Measurements from ENCODE around the gene RIMBP2.

Gene RIMBP2

DNA sequence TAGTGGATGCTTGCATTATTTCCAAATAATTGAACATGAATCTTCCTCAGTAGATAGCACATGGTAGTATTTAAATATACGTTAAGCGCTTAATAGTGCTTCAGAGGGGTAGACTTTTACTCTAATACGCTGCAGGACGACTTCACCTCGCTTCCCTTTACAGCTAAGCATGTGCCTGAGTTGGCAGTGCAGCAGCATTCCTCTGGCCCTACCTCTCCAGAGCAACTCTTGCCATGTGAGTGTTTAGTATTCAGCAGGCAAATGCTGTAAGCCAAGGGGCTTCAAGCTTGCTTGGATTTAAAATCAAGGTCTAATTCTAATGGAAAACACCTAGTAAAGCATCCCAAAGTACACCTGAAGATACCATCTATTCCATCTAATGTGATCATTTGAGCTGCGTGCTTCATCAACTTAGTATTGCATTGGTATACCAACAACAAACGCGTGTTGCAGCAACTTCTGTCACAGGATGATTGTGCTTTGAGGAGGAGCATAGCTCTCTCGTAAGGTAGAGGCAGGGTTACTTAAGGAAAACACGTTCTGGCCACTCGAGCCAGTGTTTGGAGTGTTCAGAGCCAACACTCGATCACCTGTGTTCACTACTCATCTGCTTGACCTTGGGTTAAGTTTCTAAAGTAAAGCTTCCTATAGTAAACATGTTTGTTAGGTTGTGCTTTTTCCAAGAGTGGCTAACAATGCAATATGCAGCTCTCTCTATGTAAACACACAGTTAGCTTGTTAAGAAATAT, 317.8 kb downstream of the RIMBP2 start:
- no peak for DNase-seq

GRCh38 chr12:130396667-130397066, 319.4 kb downstream of the RIMBP2 start:
- no peak for DNase-seq

- DNase-seq: no peak
Observed at GRCh38 chr12:130394906-130395305, 321.2 kb downstream of the RIMBP2 start.

DNA sequence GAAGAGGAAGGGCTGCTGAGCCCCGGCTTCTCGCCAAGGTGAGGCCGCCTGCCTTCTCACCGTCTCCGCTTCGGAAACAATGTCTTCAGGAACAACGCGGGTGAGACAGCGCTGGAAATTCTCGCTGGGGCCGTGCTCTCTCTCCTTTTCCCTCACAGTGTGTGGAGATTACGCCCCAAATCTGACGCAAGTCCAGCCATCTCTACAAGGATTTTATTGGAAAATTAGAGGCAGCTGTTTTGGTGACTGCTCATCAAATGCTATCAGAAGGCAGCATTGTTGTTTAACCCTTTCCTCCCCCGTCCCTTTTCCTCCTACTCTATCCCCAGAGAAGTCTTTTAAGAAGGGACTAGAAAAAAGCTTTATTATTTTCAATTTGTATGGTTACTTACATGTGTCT, 324.9 kb downstream of the RIMBP2 start:
- DNase-seq: no peak

- no peak for DNase-seq
Observed at GRCh38 chr12:130385193-130385592, 330.9 kb downstream of the RIMBP2 start.

- no peak for DNase-seq
Observed at GRCh38 chr12:130384234-130384633, 331.9 kb downstream of the RIMBP2 start.

DNA sequence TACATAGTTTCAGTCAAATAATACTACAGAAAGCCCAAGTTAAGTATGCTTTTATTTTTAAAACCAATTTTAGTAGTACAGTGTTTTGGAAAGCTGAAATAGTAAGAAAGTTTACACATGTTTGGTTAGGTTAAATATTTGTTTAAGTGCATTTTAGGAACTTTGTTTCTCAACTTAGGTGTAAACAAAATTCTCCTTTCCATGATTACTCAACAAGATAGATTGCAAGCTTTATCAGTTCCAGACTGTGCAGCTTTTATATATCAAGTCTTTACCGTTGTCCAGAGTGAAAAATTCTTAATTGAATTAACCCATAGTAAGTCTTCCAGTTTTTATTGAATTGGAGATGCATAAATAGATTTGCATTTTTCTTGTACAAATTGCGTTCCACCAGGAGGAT, 333.3 kb downstream of the RIMBP2 start:
- DNase-seq: no peak

DNA sequence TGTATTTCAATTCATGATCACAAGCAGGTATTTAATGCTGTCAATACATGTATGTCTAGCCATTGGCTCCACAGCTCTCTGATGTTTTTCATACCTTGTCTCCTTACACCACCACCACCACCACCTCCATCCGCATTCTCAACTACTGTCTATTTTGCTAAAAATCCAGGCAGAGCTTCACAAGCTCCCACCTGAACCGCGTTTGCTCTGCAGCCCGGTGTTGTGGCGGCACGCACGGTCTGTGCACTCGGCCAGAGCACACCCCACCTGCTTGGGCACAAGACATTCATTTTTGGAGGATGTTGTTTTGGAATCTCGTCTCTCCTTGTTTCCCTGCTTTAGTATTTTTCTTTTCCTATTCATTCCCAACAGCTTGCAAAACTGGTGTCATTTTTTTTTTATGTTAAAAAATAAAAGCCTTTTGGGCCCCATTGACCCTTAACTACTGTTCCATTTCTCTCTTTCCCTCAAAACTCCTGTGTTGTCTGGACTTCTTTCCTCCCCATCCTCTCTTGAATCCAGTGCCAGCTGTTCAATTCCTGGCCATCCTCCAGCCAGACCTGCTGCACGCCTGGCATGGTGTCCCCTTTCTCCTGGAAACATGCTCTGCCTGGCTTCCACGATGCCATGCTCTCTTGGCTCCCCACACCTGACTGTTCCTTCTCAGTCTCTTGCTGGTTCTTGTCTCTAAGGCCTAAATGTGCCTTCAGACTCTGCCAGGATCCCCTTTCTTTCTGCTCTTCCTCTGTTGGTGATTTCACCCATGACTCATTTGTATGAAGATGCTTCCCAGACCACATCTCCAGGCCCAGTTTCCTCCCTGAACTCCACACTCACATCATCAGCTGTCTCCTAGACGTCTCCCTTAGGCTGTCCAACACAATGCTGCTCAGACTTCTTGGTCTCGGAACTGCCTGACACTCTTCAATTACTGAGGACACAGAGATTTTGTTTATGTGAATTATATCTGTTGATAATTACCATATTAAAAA, 340.5 kb downstream of the RIMBP2 start:
- no peak for DNase-seq

DNA sequence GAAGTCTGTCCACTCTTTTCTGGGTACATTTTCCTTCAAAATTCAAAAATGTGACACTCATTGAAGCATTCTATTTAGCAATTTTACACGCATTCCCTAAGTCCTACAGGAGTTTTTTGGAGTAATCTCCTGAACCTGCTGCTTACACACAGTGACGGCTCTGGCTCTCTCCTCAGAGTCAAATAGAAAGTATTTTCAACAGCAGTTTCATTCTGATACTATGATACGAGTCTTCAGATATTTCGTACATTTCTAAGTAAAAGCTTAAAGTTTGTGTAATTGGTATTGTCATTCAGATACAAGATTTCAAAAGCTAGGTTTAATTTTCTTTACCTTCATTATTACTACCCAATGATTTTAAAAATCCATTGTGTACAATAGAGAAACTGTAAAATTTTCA, 342.0 kb downstream of the RIMBP2 start:
- DNase-seq: no peak

- DNase-seq: no peak
Observed at GRCh38 chr12:130372936-130373335, 343.2 kb downstream of the RIMBP2 start.

DNA sequence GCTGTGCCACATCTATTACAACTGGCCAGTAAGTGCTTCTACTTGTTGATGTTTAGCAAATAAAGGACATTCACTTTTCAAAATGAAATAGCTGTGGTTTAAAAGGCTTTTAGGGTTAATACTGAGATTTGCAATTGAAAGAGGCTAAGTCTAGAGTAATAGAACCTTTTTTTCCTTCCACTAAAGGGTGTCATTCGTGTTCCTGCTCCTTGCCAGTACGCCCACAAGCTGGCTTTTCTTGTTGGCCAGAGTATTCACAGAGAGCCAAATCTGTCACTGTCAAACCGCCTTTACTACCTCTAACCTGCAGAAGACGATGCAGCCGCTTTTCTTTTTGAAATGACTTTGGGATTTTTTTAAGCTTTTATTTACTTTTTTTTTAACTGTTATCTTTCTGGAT, 344.8 kb downstream of the RIMBP2 start:
- DNase-seq: no peak

DNA sequence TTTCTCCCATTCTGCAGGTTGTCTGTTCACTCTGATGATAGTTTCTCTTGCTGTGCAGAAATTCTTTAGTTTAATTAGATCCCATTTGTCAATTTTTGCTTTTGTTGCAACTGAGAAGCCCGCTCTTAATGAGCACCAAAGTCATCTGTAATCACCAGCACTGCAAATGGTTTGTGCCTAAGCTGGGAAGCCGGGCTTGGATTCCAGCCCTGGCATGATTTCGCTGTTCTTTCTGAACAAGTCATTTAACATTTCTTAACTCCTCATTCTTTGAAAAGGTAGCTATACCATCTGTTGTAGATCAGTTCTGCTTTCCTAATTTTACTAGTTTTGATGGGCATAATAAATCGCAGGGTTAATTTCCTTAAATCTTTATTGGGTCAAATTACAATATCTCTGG, 346.3 kb downstream of the RIMBP2 start:
- no peak for DNase-seq

GRCh38 chr12:130367523-130367922, 348.6 kb downstream of the RIMBP2 start:
- DNase-seq: no peak

GRCh38 chr12:130367003-130367402, 349.1 kb downstream of the RIMBP2 start:
- no peak for DNase-seq

- DNase-seq: no peak
Observed at GRCh38 chr12:130366159-130366558, 349.9 kb downstream of the RIMBP2 start.

DNA sequence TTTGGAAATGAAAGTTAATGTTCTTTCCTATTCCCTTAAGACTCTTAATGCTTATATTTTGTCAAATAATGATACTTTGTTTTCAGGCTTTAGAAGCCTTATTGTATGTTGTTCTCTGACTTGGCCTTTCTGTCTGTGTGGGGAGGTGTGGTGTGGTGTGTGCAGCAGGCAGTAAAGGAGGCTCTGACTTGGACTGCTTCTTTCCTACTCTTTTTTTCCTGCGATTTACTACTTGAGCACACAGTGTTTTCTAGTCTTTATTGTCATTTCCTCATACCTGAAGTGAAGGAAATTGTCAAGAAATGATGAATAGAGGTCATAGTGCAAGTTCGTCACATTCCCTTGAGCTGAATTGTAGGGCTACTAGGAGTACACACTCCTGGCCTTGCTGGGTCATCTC, 351.5 kb downstream of the RIMBP2 start:
- DNase-seq: no peak

DNA sequence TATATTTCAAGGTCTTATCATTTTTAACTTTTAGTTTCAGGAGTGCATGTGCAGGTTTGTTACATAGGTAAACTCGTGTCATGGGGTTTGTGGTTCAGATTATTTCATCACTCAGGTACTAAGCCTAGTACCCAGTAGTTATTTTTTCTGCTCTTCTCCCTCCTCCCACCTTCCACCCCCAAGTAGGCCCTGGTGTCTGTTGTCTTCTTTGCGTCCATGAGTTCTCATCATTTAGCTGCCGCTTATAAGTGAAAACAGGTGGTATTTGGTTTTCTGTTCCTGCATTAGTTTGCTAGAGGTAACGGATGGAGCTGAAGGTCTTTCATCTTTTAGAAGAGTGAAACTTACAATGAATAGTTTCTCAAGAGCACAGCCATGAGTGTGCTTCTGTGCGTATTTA, 354.0 kb downstream of the RIMBP2 start:
- no peak for DNase-seq

GRCh38 chr12:130357729-130358330, 358.3 kb downstream of the RIMBP2 start:
- no peak for DNase-seq

DNA sequence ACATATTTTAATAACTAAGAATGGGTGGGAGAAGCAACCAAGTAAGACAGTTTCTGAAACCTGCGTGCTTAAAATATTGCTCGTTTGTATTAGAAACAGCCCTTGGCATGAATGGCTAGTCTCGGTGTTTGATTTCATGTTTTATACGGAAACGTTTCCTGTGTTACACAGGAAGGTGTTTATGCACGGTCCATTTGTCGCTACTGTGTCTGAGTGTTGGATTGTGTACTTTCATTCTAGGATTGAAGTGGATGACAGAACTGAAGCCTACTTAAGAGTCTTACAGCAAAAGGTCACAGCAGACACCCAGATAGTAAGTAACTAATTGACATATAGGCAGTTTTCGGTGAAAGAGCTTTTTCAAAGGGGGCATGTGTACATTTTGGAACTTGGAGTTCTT, 358.9 kb downstream of the RIMBP2 start:
- no peak for DNase-seq

DNA sequence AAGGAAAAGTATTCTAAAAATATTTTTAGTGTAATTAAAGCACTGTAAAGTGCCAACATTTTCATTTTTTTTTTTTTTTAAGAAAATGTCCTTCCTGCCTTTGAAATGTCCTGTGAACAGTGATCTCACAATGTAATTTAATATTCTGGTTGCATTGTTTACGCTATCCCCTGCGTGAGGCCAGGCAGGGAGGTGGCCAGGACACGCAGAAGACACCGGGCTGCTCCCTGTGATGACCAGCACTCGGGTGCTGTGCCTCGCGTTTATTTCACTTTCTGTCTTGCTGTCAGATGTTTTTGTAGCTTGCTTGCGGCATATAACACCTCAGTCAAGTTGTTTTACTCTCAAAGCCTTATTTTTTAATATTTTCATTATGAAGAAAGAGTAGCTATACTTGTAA, 359.9 kb downstream of the RIMBP2 start:
- no peak for DNase-seq

DNA sequence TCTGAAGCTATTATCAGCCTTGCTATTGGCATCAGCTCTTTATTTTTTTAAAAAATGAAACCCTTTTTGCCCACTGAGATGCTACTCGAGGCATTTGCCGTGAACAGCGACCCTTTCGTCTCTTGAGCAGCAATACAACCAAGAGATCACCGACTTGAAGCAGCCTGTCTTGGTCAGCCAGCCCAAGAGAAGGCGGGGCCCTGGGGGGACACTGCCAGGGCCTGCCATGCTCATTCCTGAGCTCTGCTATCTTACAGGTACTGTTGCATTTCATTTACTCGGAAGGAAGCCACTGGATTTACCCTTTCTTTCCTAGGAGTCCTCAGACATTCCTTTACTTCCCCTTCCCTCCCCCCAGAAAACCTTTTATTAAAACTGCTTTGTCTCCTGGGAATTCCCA, 361.7 kb downstream of the RIMBP2 start:
- no peak for DNase-seq

- DNase-seq: no peak
Observed at GRCh38 chr12:130353081-130353480, 363.0 kb downstream of the RIMBP2 start.

DNA sequence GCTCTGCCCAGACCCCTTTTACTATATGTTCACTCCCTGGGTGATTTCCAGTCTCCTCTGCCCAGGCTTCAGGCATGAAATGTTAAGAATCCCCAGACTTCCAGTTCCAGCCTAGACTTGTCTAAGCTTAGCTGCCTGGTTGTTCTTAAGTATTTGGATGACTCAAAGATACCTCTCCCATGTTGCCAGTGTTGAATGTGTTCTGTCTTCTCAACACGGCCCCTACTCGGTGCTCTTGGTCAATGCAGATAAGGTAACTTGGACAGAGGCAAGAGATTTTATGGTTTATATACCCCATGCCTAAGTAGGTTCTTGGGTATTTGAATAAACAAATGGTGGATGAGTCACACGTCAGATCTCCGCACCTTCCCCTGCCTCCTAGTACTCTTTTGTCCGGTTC, 364.8 kb downstream of the RIMBP2 start:
- no peak for DNase-seq

DNA sequence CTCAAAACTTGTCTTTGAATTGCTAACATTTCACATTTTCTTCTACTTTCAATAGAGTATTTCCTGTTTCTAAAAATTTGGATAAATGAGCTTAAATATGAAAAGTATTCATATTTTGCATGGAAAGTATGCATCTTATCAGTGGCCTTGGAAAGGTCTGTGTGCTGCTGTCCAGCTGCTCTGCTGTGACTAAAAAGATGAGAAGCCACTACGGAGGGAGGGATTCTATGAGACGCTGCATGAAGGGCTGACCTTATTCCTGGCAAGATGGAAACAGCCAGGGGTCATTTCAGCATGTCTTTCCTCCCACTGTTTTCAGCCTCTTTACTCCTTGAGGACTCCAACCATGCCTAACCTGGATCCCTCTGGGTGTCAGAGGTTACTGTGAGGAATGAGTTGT, 365.4 kb downstream of the RIMBP2 start:
- no peak for DNase-seq
